Ascending aorta (tissue), 2 donors: ENCODE results near the gene BEND7. TPM values are rescaled to one million over a fixed set of nuclear protein-coding genes. Genes with fewer than 3 reads are reported as not detected.
A peak's percentile ranks its signal among the peaks of the same experiment; 100 is the strongest.

Experiments used
- DNase-seq, 2 donors: peaks; one replicate each; pipeline ENCODE4 v3.0.0-alpha.2; 2019; ENCODE audit warnings: low spot score in 2 of 2
- H3K27ac ChIP-seq, 2 donors: fragments of 200-600 bp; sonication (generic); one replicate each; pipeline ENCODE4 v1.5.1; 2016 to 2017; ENCODE audit warnings: mild to moderate bottlenecking in 1 of 2
- H3K27me3 ChIP-seq: fragments of 200-600 bp; sonication (generic); one replicate; pipeline ENCODE4 v1.5.1; 2017
- H3K36me3 ChIP-seq, 2 donors: fragments of 200-600 bp; sonication (generic); one replicate each; pipeline ENCODE4 v1.5.1; 2016
- H3K4me1 ChIP-seq, 2 donors: fragments of 200-600 bp; sonication (generic); one replicate each; pipeline ENCODE4 v1.5.1; 2016 to 2017; ENCODE audit warnings: mild to moderate bottlenecking in 1 of 2
- H3K4me3 ChIP-seq, 2 donors: fragments of 200-600 bp; sonication (generic); one replicate each; pipeline ENCODE4 v1.5.1; 2016 to 2017; ENCODE audit warnings: mild to moderate bottlenecking in 1 of 2
- H3K9me3 ChIP-seq, 2 donors: fragments of 200-600 bp; sonication (generic); one replicate each; pipeline ENCODE4 v1.5.1; 2016
- intact Hi-C: fragments of 100-400 bp; cut with DNase I; formaldehyde crosslinking; loops from one replicate; pipeline ENCODE4 v1.15.1; 2023
- total RNA-seq: library from RNA; depleted of rRNA; stranded (reverse); fragments of >200 nt; gene quantifications from one replicate; pipeline ENCODE4 v1.1.0, GENCODE V29; 2016
- TF ChIP-seq, protein P1 (sequence below), 3 experiments: fragments of 200-600 bp in 2 of 3; fragments of 450-650 bp in 1 of 3; sonication (generic) in 2 of 3; IDR thresholded peaks; one replicate each; pipeline ENCODE4 v1.5.1; 2016 to 2019; ENCODE audit warnings: antibody characterized with exemption in 3 of 3, mild to moderate bottlenecking in 1 of 3, moderate library complexity in 1 of 3

The BEND7 gene
- total RNA-seq, 1 donor from 2014 or later: 6.9 TPM

DNA sequence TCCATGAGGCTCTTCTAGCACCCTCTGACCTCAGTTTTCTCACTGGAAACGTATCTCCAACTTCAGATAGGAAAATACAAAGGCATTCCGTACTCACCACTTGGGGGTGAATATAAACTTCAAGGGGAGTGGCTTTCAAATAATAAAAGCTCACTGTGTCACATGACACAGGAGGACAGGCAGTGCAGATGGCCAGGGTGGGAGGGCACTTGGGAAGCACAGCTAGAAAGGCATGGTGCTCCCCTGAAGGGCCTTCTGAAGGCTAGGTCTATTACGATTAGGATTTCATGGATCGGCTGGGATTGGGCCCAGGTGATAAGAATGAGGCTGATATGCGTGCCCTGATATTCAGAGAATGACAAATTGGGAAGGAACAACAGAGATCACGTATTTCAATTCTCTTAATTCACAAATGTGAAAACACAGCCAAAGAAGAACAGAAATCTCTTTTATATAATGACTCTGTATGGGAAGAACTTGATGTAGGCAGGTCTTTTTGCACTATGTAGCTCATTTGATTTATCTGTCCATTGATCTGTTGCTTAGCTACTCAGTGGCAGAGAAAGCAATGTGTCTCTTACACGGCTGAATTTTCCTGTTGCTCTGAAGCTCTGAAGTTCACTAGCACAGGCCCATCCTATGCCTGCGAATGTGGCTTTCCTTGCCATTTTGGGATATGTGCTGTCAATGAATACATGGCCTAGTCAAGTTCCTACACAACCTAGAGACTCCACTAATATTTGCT lies 83.0 kb downstream of the BEND7 start:
- H3K4me3 ChIP-seq: no peak overlapping the region
- no peaks in the 10 kb centered on the region for H3K9me3 ChIP-seq
- H3K4me1 ChIP-seq: no peaks in the 10 kb centered on the region
- no peak overlapping the region for H3K27ac ChIP-seq
- H3K27me3 ChIP-seq: no peaks in the 10 kb centered on the region
- H3K36me3 ChIP-seq: peaks cover 7 to 8% of the 10 kb centered on the region in 2 donors
- TF ChIP-seq, protein P1, sequence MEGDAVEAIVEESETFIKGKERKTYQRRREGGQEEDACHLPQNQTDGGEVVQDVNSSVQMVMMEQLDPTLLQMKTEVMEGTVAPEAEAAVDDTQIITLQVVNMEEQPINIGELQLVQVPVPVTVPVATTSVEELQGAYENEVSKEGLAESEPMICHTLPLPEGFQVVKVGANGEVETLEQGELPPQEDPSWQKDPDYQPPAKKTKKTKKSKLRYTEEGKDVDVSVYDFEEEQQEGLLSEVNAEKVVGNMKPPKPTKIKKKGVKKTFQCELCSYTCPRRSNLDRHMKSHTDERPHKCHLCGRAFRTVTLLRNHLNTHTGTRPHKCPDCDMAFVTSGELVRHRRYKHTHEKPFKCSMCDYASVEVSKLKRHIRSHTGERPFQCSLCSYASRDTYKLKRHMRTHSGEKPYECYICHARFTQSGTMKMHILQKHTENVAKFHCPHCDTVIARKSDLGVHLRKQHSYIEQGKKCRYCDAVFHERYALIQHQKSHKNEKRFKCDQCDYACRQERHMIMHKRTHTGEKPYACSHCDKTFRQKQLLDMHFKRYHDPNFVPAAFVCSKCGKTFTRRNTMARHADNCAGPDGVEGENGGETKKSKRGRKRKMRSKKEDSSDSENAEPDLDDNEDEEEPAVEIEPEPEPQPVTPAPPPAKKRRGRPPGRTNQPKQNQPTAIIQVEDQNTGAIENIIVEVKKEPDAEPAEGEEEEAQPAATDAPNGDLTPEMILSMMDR (IDR thresholded peaks at IDR 0.05): no peak
- intact Hi-C loops: no loop called here
- DNase-seq: no peak

DNA sequence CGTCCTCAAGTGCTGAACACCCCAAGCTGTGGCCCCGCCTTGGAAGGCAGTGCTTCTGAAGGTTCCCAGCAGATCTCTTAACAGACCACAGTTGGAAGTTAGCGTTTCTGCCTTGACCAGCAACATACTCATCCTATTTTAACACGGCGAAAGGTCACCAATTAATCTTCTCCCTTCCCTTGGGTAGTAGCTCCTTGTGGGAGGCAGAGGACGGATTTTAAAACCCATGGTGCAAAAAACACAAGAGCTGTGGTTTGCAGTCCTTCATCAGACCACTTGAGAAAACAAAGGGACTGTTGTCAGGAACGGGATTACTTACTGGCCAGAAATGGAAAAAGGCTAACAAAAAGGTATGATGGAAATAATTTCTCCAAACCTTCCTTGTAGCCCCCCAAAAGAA lies 87.3 kb downstream of the BEND7 start:
- TF ChIP-seq, protein P1 (IDR thresholded peaks at IDR 0.05): no peak
- Histone ChIP-seq H3K4me1 (peaks cover 7 to 8% of the 10 kb centered on the region in 2 donors), H3K4me3 (no peak overlapping the region), H3K9me3 (no peaks in the 10 kb centered on the region), H3K36me3 (peaks cover 1 to 7% of the 10 kb centered on the region in 2 donors), H3K27ac (no peak overlapping the region), H3K27me3 (no peaks in the 10 kb centered on the region)
- intact Hi-C loops: loop anchor here (2.0 to 5.0 kb wide), 2 partner anchors 69 to 279 kb away; partner anchors contain the start of gene MCM10
- DNase-seq: no peak

DNA sequence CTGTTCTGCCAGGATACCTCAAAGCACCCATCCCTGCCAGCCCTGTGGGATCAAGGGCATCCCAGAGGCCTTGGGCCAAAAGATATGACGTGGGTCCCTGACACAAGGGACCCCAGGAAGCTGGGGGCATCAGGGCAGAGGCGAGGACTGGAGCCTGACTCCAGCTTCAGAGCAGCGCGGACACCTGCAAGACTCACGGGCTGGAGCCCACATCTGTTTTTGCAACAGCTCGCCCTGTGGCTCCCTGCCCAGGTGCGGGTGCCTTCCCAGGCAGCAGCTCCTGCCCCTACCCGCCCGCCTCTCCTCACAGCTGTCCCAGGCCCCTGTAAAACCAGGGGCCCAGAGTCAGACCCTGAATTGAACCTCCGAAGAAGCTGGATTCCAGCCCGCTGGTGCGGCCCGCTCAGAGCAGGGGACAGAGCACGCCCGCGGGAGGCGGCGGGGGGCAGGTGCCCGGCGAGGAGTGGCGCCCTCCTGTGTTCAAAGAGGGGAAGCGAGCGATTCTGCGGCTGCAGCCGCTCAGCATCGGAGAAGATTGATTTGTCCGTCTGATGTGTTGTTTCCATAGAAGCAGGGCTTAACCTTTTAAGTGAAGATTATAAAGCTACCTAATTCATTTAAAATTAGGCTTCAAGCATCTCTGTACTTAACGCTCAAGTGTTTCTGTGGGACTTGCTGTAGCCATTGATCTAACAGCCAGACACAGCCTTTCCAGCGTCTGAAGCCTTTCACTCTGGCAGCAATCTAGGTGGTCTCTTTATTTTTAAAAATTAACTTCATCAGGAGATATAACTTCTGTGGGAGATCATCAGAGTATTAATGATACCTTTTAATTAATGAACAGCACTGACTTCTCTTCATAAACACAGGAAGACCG lies 88.4 kb downstream of the BEND7 start:
- Histone ChIP-seq H3K36me3 (no peaks in the 10 kb centered on the region), H3K9me3 (no peaks in the 10 kb centered on the region), H3K4me1 (peaks cover 7 to 8% of the 10 kb centered on the region in 2 donors), H3K4me3 (peak overlapping the region; percentile 36 to 58), H3K27ac (no peak overlapping the region), H3K27me3 (no peaks in the 10 kb centered on the region)
- TF ChIP-seq, protein P1 (IDR thresholded peaks at IDR 0.05): peak; percentile 53 to 88 (median 87)
- DNase-seq: no peak
- intact Hi-C loops: loop anchor here (2.0 to 5.0 kb wide), 2 partner anchors 68 to 278 kb away; partner anchors contain the start of gene MCM10

DNA sequence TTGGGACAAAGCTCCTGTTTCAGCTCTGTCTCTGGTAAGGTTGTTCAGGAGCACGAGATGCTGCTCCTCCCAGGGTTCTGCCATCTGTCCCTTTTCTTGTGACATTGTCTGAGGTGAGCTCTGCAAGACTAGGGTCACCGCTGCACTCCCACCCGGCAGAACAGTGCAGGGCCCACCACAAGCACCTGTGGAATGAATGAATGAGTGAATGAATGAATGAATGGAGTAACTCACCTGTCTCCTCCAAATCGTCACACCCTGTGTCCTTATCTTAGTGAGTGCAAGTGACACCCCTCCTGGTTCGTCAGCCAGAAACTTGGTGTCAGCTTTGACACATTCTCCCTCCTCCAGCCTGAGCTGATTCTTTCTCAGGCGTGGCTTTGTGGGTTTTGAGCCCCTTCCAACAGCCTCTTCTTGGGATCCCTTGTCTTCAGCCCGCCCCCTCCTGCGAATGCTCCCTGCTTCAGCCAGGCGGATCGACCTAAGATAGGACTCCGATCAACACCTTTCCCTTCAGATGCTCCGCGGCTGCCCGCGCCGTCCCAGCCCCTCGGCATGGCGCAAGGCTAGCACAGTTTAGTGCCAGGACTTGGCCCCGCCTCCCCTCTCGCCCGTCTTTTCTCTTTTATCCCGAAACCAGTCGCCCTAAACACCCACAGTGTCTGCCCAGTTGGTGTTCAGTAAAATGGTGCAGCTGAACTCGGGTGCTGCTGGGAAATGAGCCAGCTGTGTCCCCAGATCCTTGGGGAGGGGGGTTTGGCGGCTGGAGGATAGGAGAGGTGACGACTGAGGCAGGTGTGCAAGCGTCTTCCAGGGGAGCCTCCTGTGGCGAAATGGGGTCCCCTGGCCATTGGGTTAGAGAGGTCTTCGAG lies 89.3 kb downstream of the BEND7 start:
- intact Hi-C loops: loop anchor here (2.0 to 5.0 kb wide), 2 partner anchors 67 to 277 kb away; partner anchors contain the start of gene MCM10

More for the DNA sequence above, 89.3 kb downstream of the BEND7 start:
- H3K9me3 ChIP-seq: no peaks in the 10 kb centered on the region
- TF ChIP-seq, protein P1 (IDR thresholded peaks at IDR 0.05): no peak
- H3K4me1 ChIP-seq: peaks cover 7 to 8% of the 10 kb centered on the region in 2 donors
- H3K27ac ChIP-seq: no peak overlapping the region
- H3K4me3 ChIP-seq: peak overlapping the region; percentile 36 to 58
- no peaks in the 10 kb centered on the region for H3K27me3 ChIP-seq
- DNase-seq: no peak
- H3K36me3 ChIP-seq: no peaks in the 10 kb centered on the region
